Gastrocnemius medialis (tissue), 4 donors: ENCODE results near the gene TBC1D10A. TPM values are rescaled to one million over a fixed set of nuclear protein-coding genes. Genes with fewer than 3 reads are reported as not detected.

Experiments
- ATAC-seq, 2 donors: fragments of 150-250 bp; one replicate each; pipeline ENCODE4 v1.9.1; 2016
- DNase-seq, 2 donors: peaks; one replicate each; pipeline ENCODE4 v3.0.0-alpha.2; 2019
- H3K27ac ChIP-seq, 4 donors: fragments of 200-600 bp; sonication (generic); 1 replicate in 1 of 4; 2 replicates in 3 of 4; pipeline ENCODE4 v1.5.1; 2016 to 2018; ENCODE audit warnings: mild to moderate bottlenecking in 2 of 4, moderate library complexity in 1 of 4
- H3K27me3 ChIP-seq, 3 donors: fragments of 200-600 bp; sonication (generic) in 2 of 3; 1 replicate in 1 of 3; 2 replicates in 2 of 3; pipeline versions ENCODE4 v1.5.1 to v1.6.0; 2016 to 2019; ENCODE audit warnings: mild to moderate bottlenecking in 1 of 3, moderate library complexity in 1 of 3
- H3K36me3 ChIP-seq, 2 donors: fragments of 200-600 bp; sonication (generic) in 1 of 2; one replicate each; pipeline ENCODE4 v1.5.1; 2017 to 2018
- H3K4me1 ChIP-seq, 2 donors: fragments of 200-600 bp; sonication (generic) in 1 of 2; one replicate each; pipeline ENCODE4 v1.5.1; 2016 to 2017; ENCODE audit warnings: mild to moderate bottlenecking in 2 of 2
- H3K4me3 ChIP-seq, 4 donors: fragments of 200-600 bp; sonication (generic) in 3 of 4; 1 replicate in 1 of 4; 2 replicates in 3 of 4; pipeline ENCODE4 v1.5.1; 2016 to 2019; ENCODE audit warnings: mild to moderate bottlenecking in 2 of 4
- H3K9me3 ChIP-seq, 3 donors: fragments of 200-600 bp; sonication (generic) in 2 of 3; 1 replicate in 1 of 3; 2 replicates in 2 of 3; pipeline ENCODE4 v1.5.1; 2016 to 2019
- POLR2A ChIP-seq, 2 donors: fragments of 450-650 bp; IDR thresholded peaks; one replicate each; pipeline ENCODE4 v1.6.1; 2017; ENCODE audit warnings: antibody characterized with exemption in 2 of 2, mild to moderate bottlenecking in 2 of 2, moderate library complexity in 2 of 2
- in situ Hi-C, 4 donors: fragments of 200-750 bp; cut with MboI; loops; one replicate each; pipeline versions ENCODE4 v1.15.0 to v1.8.0; 2017; ENCODE audit warnings: low sequenced_read_pairs in 4 of 4
- intact Hi-C: fragments of 100-400 bp; cut with DNase I; formaldehyde crosslinking; loops from one replicate; pipeline ENCODE4 v1.15.1; 2023; ENCODE audit warnings: low total_unique reads
- total RNA-seq, 4 donors: library from RNA; depleted of rRNA; stranded (reverse); fragments of >200 nt; gene quantifications; one replicate each; pipeline versions ENCODE4 v1.1.0 to v1.2.3, GENCODE V29; 2016
- TF ChIP-seq, protein P1 (sequence below), 5 experiments: fragments of 450-650 bp in 3 of 5; fragments of 200-600 bp in 2 of 5; sonication (generic) in 2 of 5; IDR thresholded peaks in 4 of 5; conservative IDR thresholded peaks in 1 of 5; 1 replicate in 4 of 5; 2 replicates in 1 of 5; pipeline ENCODE4 v1.5.1; 2016 to 2019; ENCODE audit warnings: antibody characterized with exemption in 5 of 5, mild to moderate bottlenecking in 3 of 5, moderate library complexity in 3 of 5

The TBC1D10A gene
- total RNA-seq, 4 donors from 2014 or later, result 4.1 to 9.6 (median 6.2) TPM

DNA sequence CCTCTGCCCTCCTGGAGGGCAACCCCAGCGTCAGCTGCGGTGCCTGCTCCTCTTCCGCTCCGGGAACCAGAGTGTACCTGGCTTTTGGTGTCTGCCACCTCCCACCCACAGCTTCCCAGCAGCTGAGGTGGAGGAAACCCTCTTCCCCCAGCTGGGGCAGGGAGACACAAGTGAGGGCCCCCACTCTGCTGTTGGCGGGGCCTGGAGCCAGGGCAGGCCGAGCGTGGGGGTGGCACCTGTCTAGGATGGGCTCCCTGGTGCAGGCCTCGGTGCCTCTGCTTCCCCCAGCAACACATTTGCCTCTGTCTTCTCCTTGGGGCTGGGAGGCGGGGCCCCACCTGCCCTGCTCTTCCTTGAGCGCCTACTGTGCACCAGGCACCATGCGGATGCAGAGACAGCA, 66.5 kb downstream of the TBC1D10A start:
- no peak overlapping the region for H3K4me3 ChIP-seq
- TF ChIP-seq, protein P1, sequence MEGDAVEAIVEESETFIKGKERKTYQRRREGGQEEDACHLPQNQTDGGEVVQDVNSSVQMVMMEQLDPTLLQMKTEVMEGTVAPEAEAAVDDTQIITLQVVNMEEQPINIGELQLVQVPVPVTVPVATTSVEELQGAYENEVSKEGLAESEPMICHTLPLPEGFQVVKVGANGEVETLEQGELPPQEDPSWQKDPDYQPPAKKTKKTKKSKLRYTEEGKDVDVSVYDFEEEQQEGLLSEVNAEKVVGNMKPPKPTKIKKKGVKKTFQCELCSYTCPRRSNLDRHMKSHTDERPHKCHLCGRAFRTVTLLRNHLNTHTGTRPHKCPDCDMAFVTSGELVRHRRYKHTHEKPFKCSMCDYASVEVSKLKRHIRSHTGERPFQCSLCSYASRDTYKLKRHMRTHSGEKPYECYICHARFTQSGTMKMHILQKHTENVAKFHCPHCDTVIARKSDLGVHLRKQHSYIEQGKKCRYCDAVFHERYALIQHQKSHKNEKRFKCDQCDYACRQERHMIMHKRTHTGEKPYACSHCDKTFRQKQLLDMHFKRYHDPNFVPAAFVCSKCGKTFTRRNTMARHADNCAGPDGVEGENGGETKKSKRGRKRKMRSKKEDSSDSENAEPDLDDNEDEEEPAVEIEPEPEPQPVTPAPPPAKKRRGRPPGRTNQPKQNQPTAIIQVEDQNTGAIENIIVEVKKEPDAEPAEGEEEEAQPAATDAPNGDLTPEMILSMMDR (IDR thresholded peaks at IDR 0.05 in 4 of 5, conservative IDR thresholded peaks at IDR 0.05 in 1 of 5), result no peak
- TF ChIP-seq POLR2A (IDR thresholded peaks at IDR 0.05), result no peak
- H3K4me1 ChIP-seq, result no peaks in the 10 kb centered on the region
- no peak overlapping the region for H3K27ac ChIP-seq
- no peaks in the 10 kb centered on the region for H3K36me3 ChIP-seq
- DNase-seq (no peak), ATAC-seq (no peak)
- in situ Hi-C loops, result loop anchor here (5.0 to 10.0 kb wide), 3 partner anchors 125 to 135 kb away; partner anchors contain the start of genes RNF215 (in 3 of the 4) and SEC14L2 (in 1 of the 4)
- H3K9me3 ChIP-seq, result no peaks in the 10 kb centered on the region
- intact Hi-C loops, result no loop called here
- H3K27me3 ChIP-seq, result no peaks in the 10 kb centered on the region

DNA sequence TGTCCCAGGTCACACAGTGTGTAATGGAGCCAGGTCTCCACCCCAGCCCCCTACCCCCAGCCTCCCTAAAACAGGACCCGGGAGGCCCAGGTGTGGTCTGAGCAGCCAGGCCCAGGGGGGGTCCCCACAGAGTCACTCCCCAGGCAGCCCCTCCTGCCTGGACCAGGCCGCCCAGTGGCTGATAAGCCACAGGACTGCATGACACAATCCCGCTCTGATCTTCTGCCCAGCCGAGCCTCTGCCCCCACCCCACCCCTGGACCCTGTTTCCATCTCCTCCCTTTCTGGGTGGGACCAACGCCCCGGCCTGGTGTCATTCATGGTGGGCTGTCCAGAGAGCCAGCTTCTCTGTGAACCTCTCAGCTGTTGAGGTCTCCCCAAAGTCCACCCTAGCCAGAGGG, 72.4 kb downstream of the TBC1D10A start:
- H3K36me3 ChIP-seq, result no peaks in the 10 kb centered on the region
- no peak overlapping the region for H3K4me3 ChIP-seq
- ATAC-seq (no peak), DNase-seq (no peak)
- TF ChIP-seq POLR2A (IDR thresholded peaks at IDR 0.05), result no peak
- TF ChIP-seq, protein P1 (IDR thresholded peaks at IDR 0.05 in 4 of 5, conservative IDR thresholded peaks at IDR 0.05 in 1 of 5), result no peak
- no peaks in the 10 kb centered on the region for H3K9me3 ChIP-seq
- intact Hi-C loops, result no loop called here
- no peak overlapping the region for H3K27ac ChIP-seq
- in situ Hi-C loops, result no loop called here
- no peaks in the 10 kb centered on the region for H3K4me1 ChIP-seq
- H3K27me3 ChIP-seq, result no peaks in the 10 kb centered on the region

DNA sequence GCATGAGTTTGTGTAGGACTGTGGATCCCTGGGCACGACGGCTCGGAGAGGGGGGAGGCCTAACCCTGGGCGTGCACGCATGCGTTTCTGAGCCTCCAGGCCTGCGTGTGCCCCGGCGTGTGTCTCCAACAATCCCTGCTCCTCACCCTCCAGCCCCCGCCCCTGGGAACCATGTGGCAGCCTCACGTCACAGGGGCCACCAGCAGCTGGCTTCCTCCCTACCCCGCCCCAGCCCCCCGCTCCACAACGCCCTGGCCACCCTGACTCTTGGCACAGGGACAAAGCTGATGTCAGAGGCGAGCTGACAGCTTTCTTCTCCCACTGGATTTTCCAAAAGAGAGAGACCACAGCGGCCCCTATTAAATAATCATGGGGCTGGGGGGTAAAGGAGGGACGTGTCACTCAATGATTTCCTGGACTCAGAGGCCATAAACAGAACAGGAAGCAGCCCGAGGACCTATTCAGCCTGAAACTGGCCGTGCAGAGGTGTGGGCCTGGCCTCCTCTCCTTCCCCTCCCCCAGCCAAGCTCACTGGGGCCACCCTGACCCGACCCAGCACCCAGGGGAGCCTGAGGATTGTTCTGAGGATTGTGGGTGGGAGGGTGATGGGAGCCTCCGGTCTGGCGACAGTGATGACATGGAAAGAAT, 73.4 kb downstream of the TBC1D10A start:
- no peaks in the 10 kb centered on the region for H3K9me3 ChIP-seq
- TF ChIP-seq POLR2A (IDR thresholded peaks at IDR 0.05), result no peak
- TF ChIP-seq, protein P1 (IDR thresholded peaks at IDR 0.05 in 4 of 5, conservative IDR thresholded peaks at IDR 0.05 in 1 of 5), result no peak
- DNase-seq (peak in 1 of 2 donors; percentile 16), ATAC-seq (no peak)
- intact Hi-C loops, result no loop called here
- H3K36me3 ChIP-seq, result no peaks in the 10 kb centered on the region
- in situ Hi-C loops, result no loop called here
- H3K27ac ChIP-seq, result no peak overlapping the region
- H3K4me1 ChIP-seq, result no peaks in the 10 kb centered on the region
- no peaks in the 10 kb centered on the region for H3K27me3 ChIP-seq
- H3K4me3 ChIP-seq, result no peak overlapping the region

DNA sequence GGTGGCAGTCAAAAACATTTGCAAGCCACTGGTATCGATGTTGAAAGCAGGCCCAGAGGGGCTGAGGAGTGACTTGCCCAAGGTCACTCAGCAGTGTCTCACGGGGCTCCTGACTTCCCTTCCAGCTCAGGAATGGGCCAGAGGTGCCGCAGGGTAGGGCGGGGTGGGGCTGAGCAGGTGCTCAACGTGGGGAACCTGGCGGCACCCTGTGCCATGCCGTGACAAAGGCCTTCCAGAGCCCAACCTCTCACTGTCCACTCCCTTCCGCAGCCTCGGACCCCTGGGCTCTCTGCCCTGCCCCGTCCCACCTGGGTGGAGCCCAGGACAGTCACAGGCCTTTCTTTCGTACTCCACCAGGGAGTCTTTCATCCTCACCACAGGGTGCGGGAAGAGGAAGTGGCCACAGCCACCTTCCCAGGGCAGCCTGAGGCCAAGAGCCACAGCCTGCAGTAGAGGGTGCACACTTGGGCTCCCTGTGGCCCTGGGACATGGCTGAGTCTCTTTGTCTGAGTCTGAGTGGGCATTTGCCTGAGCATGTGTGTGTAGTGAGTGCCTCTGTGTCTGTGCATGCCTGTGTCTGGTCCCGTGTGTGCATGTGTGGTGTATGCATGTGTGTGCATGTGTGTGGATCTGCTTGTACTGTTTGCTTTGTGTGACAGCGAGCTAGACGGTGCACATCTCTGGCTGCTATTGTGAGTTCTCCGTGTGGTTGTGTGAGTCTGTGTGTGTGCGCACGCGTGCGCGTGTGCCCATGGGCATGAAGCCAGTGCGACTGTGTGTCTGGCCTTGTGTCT, 74.1 kb downstream of the TBC1D10A start:
- Histone ChIP-seq H3K27ac (no peak overlapping the region), H3K9me3 (no peaks in the 10 kb centered on the region), H3K4me3 (no peak overlapping the region), H3K36me3 (no peaks in the 10 kb centered on the region), H3K4me1 (no peaks in the 10 kb centered on the region), H3K27me3 (peaks cover 0 to 2% (median 0%) of the 10 kb centered on the region in 3 donors)
- TF ChIP-seq, protein P1 (IDR thresholded peaks at IDR 0.05 in 4 of 5, conservative IDR thresholded peaks at IDR 0.05 in 1 of 5), result no peak
- no peak for TF ChIP-seq POLR2A (IDR thresholded peaks at IDR 0.05)
- in situ Hi-C loops (no loop called here), intact Hi-C loops (no loop called here)
- no peak for ATAC-seq
- DNase-seq, result no peak
